ENCODE results near the gene C6orf136. TPM values are rescaled to one million over a fixed set of nuclear protein-coding genes. Genes with fewer than 3 reads are reported as not detected.

Gene C6orf136
- polyA plus RNA-seq, 2 of the 4 experiments (the other 2 are of a cell fraction), result 7.5 to 11.7 TPM

GRCh38 chr6:30691208-30691847 is 44.4 kb downstream of the C6orf136 start:
- POLR2A ChIA-PET, result interaction anchor here (0.5 to 1.5 kb wide), 5 partner anchors 16 to 77 kb away, joined by 4 to 7 read pairs (median 6); partner anchors contain the start of genes IER3 and MDC1
- TF ChIP-seq NPAS2 (CRISPR knock-in tag; IDR thresholded peaks at IDR 0.05; ENCODE audit: borderline replicate concordance), result no peak
- TF ChIP-seq KDM5A (IDR thresholded peaks at IDR 0.05), result no peak
- no peak for TF ChIP-seq USF2 (IDR thresholded peaks at IDR 0.05)
- TF ChIP-seq POLR2A (IDR thresholded peaks at IDR 0.05; ENCODE audit: low read length), result no peak
- TF ChIP-seq SREBF2 (IDR thresholded peaks at IDR 0.05), result no peak
- TF ChIP-seq ESRRA (IDR thresholded peaks at IDR 0.05; ENCODE audit: borderline replicate concordance, low read length), result no peak
- no peak for TF ChIP-seq RNF2 (IDR thresholded peaks at IDR 0.05; ENCODE audit: borderline replicate concordance, low read depth)
- no peak for TF ChIP-seq FOSB (CRISPR knock-in tag; IDR thresholded peaks at IDR 0.05)
- no peak for TF ChIP-seq FOXS1 (CRISPR knock-in tag; IDR thresholded peaks at IDR 0.05)
- no peak for TF ChIP-seq JUNB (IDR thresholded peaks at IDR 0.05)
- no peak for TF ChIP-seq HMGXB4 (CRISPR knock-in tag; IDR thresholded peaks at IDR 0.05; ENCODE audit: borderline replicate concordance)
- no peak for TF ChIP-seq CBX8 (IDR thresholded peaks at IDR 0.05)
- no peak for TF ChIP-seq ELK1 (IDR thresholded peaks at IDR 0.05; ENCODE audit: low read depth, low read length)
- no peak for TF ChIP-seq NFE2L2 (conservative IDR thresholded peaks at IDR 0.05; ENCODE audit: low read length)
- TF ChIP-seq MAX (IDR thresholded peaks at IDR 0.05), result no peak
- no peak for TF ChIP-seq ZC3H11A (IDR thresholded peaks at IDR 0.05)
- TF ChIP-seq HOXB5 (CRISPR knock-in tag; IDR thresholded peaks at IDR 0.05), result no peak
- no peak for TF ChIP-seq RARB (CRISPR knock-in tag; IDR thresholded peaks at IDR 0.05)
- DNase-seq (ENCODE audit: low read depth in 1 of 2, low spot score in 1 of 2) (no peak), ATAC-seq (no peak), FAIRE-seq (no peak)
- H3K9me3 ChIP-seq, result no peaks in the 10 kb centered on the region
- H3K27ac ChIP-seq, result peak overlapping the region; percentile 90 to 94
- peaks cover 43% of the 10 kb centered on the region for H3K4me1 ChIP-seq
- CTCF ChIA-PET, result interaction anchor here (1.5 to 6.9 kb wide), 3 partner anchors 14 to 40 kb away, joined by 3 to 84 read pairs (median 46); no protein-coding TSS in a partner anchor
- H3K4me2 ChIP-seq, result peak overlapping the region; percentile 88
- 22% methylated on average over 8 of the region's 8 CpGs for WGBS (ENCODE audit: missing lambda C conversion rate)
- H3K4me3 ChIP-seq, result peak overlapping the region; percentile 56

GRCh38 chr6:30696432-30696831 is 49.5 kb downstream of the C6orf136 start:
- WGBS (ENCODE audit: missing lambda C conversion rate), result 97% methylated on average over 5 of the region's 5 CpGs
- H3K9me3 ChIP-seq, result no peaks in the 10 kb centered on the region
- no peak for FAIRE-seq
- peaks cover 18% of the 10 kb centered on the region for H3K4me1 ChIP-seq
- no peak overlapping the region for H3K4me3 ChIP-seq
- no peak for ATAC-seq
- H3K4me2 ChIP-seq, result no peak overlapping the region
- ChIA-PET CTCF (interaction anchor here (0.7 to 3.2 kb wide), 3 partner anchors 18 to 166 kb away, joined by 3 to 18 read pairs (median 4); no protein-coding TSS in a partner anchor), POLR2A (no interaction called here)
- H3K27ac ChIP-seq, result peak overlapping the region in 1 of 2 experiments; percentile 67; a peak in 1 of 6 replicates
- no peak for DNase-seq (ENCODE audit: low read depth in 1 of 2, low spot score in 1 of 2)
- TF ChIP-seq CEBPB (IDR thresholded peaks at IDR 0.05) (no peak), GATA3 (IDR thresholded peaks at IDR 0.05; ENCODE audit: borderline replicate concordance) (no peak), RNF2 (IDR thresholded peaks at IDR 0.05; ENCODE audit: borderline replicate concordance, low read depth) (no peak), CBX2 (IDR thresholded peaks at IDR 0.05; ENCODE audit: borderline replicate concordance, low read depth) (no peak), HMGXB4 (CRISPR knock-in tag; IDR thresholded peaks at IDR 0.05; ENCODE audit: borderline replicate concordance) (no peak), EHMT2 (IDR thresholded peaks at IDR 0.05; ENCODE audit: low read depth) (no peak), MYC (IDR thresholded peaks at IDR 0.05; ENCODE audit: borderline replicate concordance, low read length) (no peak), HDAC2 (IDR thresholded peaks at IDR 0.05) (no peak), USF2 (IDR thresholded peaks at IDR 0.05) (no peak), KDM5A (IDR thresholded peaks at IDR 0.05) (no peak), NFE2L2 (conservative IDR thresholded peaks at IDR 0.05; ENCODE audit: low read length) (no peak), MAX (IDR thresholded peaks at IDR 0.05) (no peak), BCL3 (IDR thresholded peaks at IDR 0.05) (no peak), HOXA7 (CRISPR knock-in tag; IDR thresholded peaks at IDR 0.05) (no peak), ZFP36 (IDR thresholded peaks at IDR 0.05; ENCODE audit: borderline replicate concordance, partially characterized antibody) (no peak)
